ENCODE results near the gene JPT2.
"Not testable (repeated sequence)": the region's sequence is repeated elsewhere in the genome, so short reads cannot be mapped to it uniquely, and the experiment has no call there.

The JPT2 gene

DNA sequence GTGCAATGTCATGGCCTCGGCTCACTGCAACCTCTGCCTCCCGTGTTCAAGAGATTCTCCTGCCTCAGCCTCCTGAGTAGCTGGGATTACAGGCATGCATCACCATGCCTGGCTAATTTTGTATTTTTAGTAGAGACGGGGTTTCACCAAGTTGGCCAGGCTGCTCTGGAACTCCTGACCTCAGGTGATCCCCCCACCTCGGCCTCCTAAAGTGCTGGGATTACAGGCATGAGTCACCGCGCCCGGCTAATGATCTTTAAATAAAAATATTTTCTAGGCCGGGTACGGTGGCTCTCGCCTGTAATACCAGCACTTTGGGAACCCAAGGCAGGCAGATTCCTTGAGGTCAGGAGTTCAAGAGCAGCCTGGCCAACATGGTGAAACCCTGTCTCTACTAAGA lies 40.2 kb downstream of the JPT2 start:
- H3K27me3 ChIP-seq (ENCODE audit: control insufficient read depth in 3 of 3, insufficient read depth in 3 of 3, low read depth in 1 of 3, low read length in 3 of 3); H2BK5ac ChIP-seq (ENCODE audit: low read length); H2AK5ac ChIP-seq (ENCODE audit: low read depth, low read length); H2AFZ ChIP-seq (ENCODE audit: low read length); H3K4me3 ChIP-seq (ENCODE audit: low read length in 2 of 2); H2BK120ac ChIP-seq (ENCODE audit: low read depth, low read length); H3K23ac ChIP-seq (ENCODE audit: low read depth, low read length, poor library complexity); H3K9me3 ChIP-seq (replicated peaks in 1 of 2; ENCODE audit: control insufficient read depth in 2 of 2, insufficient read depth in 1 of 2, low read depth in 1 of 2, low read length in 2 of 2); H3K4me1 ChIP-seq (ENCODE audit: control insufficient read depth in 2 of 2, insufficient read depth in 1 of 2, low read depth in 1 of 2, low read length in 2 of 2); H3K36me3 ChIP-seq (replicated peaks in 1 of 2; ENCODE audit: control insufficient read depth in 2 of 2, insufficient read depth in 2 of 2, low read length in 2 of 2); H3K18ac ChIP-seq (ENCODE audit: low read length); H2BK12ac ChIP-seq (ENCODE audit: low read length); H2BK15ac ChIP-seq (ENCODE audit: low read length); H4K8ac ChIP-seq (ENCODE audit: low read depth, low read length); DNase-seq (ENCODE audit: low spot score); H3K9ac ChIP-seq (ENCODE audit: low read depth, low read length, poor library complexity); H4K91ac ChIP-seq (ENCODE audit: low read depth, low read length, poor library complexity); H3K79me1 ChIP-seq (ENCODE audit: low read depth, low read length); H3K4ac ChIP-seq (ENCODE audit: low read length); H3K27ac ChIP-seq (replicated peaks; ENCODE audit: low read length); H3K14ac ChIP-seq (ENCODE audit: low read length); H3K4me2 ChIP-seq (ENCODE audit: insufficient read depth, low read length, poor library complexity, severe bottlenecking): not testable (repeated sequence)
- no CpG with 5 or more reads among the region's 10 CpGs for WGBS, 2 donors (ENCODE audit: extremely low coverage in 2 of 2, insufficient read length in 2 of 2, insufficient replicate concordance in 1 of 2)

DNA sequence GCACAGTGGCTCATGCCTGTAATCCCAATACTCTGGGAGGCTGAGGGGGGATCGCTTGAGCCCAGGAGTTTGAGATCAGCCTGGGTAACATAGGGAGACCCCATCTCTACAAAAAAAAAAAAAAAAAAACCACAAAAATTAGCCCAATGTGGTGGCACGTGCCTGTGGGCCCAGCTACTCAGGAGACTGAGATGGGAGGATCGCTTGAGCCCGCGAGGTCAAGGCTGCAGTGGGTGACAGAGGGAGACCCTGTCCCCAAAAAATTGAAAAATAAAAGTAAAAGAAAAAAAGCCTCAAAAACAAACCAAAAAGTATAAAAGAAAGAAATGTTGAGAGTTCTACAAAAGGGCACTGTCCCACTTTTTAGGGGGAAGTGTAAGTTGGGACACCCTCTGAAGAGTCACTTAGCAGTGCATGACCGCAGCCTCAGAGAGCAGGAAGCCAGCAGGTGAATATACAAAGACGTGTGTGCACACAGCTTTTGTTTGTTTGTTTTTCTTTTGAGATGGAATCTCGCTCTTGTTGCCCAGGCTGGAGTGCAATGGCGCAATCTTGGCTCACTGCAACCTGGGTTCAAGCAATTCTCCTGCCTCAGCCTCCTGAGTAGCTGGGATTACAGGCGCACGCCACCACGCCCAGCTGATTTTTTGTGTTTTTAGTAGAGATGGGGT lies 41.6 kb downstream of the JPT2 start:
- no CpG with 5 or more reads among the region's 12 CpGs for WGBS, 2 donors (ENCODE audit: extremely low coverage in 2 of 2, insufficient read length in 2 of 2, insufficient replicate concordance in 1 of 2)
- H3K36me3 ChIP-seq (replicated peaks in 1 of 2; ENCODE audit: control insufficient read depth in 2 of 2, insufficient read depth in 2 of 2, low read length in 2 of 2); H3K18ac ChIP-seq (ENCODE audit: low read length); H3K4ac ChIP-seq (ENCODE audit: low read length); H3K79me1 ChIP-seq (ENCODE audit: low read depth, low read length); H3K4me1 ChIP-seq (ENCODE audit: control insufficient read depth in 2 of 2, insufficient read depth in 1 of 2, low read depth in 1 of 2, low read length in 2 of 2); H3K23ac ChIP-seq (ENCODE audit: low read depth, low read length, poor library complexity); H2BK5ac ChIP-seq (ENCODE audit: low read length); H3K27me3 ChIP-seq (ENCODE audit: control insufficient read depth in 3 of 3, insufficient read depth in 3 of 3, low read depth in 1 of 3, low read length in 3 of 3); H4K91ac ChIP-seq (ENCODE audit: low read depth, low read length, poor library complexity); H3K14ac ChIP-seq (ENCODE audit: low read length); H2AK5ac ChIP-seq (ENCODE audit: low read depth, low read length); H3K9ac ChIP-seq (ENCODE audit: low read depth, low read length, poor library complexity); H3K4me2 ChIP-seq (ENCODE audit: insufficient read depth, low read length, poor library complexity, severe bottlenecking); H3K4me3 ChIP-seq (ENCODE audit: low read length in 2 of 2); H2AFZ ChIP-seq (ENCODE audit: low read length); H4K8ac ChIP-seq (ENCODE audit: low read depth, low read length); H2BK120ac ChIP-seq (ENCODE audit: low read depth, low read length); H2BK12ac ChIP-seq (ENCODE audit: low read length); H3K27ac ChIP-seq (replicated peaks; ENCODE audit: low read length); H3K9me3 ChIP-seq (replicated peaks in 1 of 2; ENCODE audit: control insufficient read depth in 2 of 2, insufficient read depth in 1 of 2, low read depth in 1 of 2, low read length in 2 of 2); DNase-seq (ENCODE audit: low spot score); H2BK15ac ChIP-seq (ENCODE audit: low read length): not testable (repeated sequence)

DNA sequence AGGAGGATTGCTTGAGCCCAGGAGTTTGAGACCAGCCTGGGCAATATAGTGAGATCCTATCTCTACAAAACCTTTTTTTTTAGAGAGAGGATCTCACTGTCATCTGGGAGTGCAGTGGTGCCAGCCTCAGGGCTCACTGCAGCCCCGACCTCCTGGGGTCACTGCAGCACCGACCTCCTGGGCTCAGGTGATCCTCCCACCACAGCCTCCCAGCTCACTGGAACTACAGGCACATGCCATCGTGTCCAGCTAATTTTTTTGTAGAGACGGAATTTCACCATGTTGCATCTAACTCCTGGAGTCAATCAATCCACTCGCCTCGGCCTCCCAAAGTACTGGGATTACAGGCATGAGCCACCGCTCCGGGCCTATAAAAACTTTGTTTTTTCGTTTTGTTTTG lies 43.3 kb downstream of the JPT2 start:
- Histone ChIP-seq H3K4me3 (ENCODE audit: low read length in 2 of 2) (no peak overlapping the region), H3K23ac (ENCODE audit: low read depth, low read length, poor library complexity) (no peak overlapping the region), H3K4me1 (ENCODE audit: control insufficient read depth in 2 of 2, insufficient read depth in 1 of 2, low read depth in 1 of 2, low read length in 2 of 2) (no peaks in the 10 kb centered on the region), H3K27me3 (ENCODE audit: control insufficient read depth in 3 of 3, insufficient read depth in 3 of 3, low read depth in 1 of 3, low read length in 3 of 3) (no peaks in the 10 kb centered on the region), H3K14ac (ENCODE audit: low read length) (no peak overlapping the region), H2BK12ac (ENCODE audit: low read length) (no peak overlapping the region), H4K91ac (ENCODE audit: low read depth, low read length, poor library complexity) (no peak overlapping the region), H3K4me2 (ENCODE audit: insufficient read depth, low read length, poor library complexity, severe bottlenecking) (no peak overlapping the region), H3K18ac (ENCODE audit: low read length) (no peak overlapping the region), H3K27ac (replicated peaks; ENCODE audit: low read length) (no peak overlapping the region), H3K36me3 (replicated peaks in 1 of 2; ENCODE audit: control insufficient read depth in 2 of 2, insufficient read depth in 2 of 2, low read length in 2 of 2) (peaks cover 10 to 17% of the 10 kb centered on the region in 2 donors), H3K79me1 (ENCODE audit: low read depth, low read length) (peaks cover 8% of the 10 kb centered on the region), H4K8ac (ENCODE audit: low read depth, low read length) (no peak overlapping the region), H3K9ac (ENCODE audit: low read depth, low read length, poor library complexity) (no peak overlapping the region), H3K9me3 (replicated peaks in 1 of 2; ENCODE audit: control insufficient read depth in 2 of 2, insufficient read depth in 1 of 2, low read depth in 1 of 2, low read length in 2 of 2) (no peaks in the 10 kb centered on the region), H2AK5ac (ENCODE audit: low read depth, low read length) (no peak overlapping the region), H3K4ac (ENCODE audit: low read length) (no peak overlapping the region), H2BK5ac (ENCODE audit: low read length) (no peak overlapping the region), H2BK120ac (ENCODE audit: low read depth, low read length) (no peak overlapping the region), H2BK15ac (ENCODE audit: low read length) (no peak overlapping the region), H2AFZ (ENCODE audit: low read length) (no peak overlapping the region)
- no peak for DNase-seq (ENCODE audit: low spot score)
- no CpG with 5 or more reads among the region's 9 CpGs for WGBS, 2 donors (ENCODE audit: extremely low coverage in 2 of 2, insufficient read length in 2 of 2, insufficient replicate concordance in 1 of 2)

DNA sequence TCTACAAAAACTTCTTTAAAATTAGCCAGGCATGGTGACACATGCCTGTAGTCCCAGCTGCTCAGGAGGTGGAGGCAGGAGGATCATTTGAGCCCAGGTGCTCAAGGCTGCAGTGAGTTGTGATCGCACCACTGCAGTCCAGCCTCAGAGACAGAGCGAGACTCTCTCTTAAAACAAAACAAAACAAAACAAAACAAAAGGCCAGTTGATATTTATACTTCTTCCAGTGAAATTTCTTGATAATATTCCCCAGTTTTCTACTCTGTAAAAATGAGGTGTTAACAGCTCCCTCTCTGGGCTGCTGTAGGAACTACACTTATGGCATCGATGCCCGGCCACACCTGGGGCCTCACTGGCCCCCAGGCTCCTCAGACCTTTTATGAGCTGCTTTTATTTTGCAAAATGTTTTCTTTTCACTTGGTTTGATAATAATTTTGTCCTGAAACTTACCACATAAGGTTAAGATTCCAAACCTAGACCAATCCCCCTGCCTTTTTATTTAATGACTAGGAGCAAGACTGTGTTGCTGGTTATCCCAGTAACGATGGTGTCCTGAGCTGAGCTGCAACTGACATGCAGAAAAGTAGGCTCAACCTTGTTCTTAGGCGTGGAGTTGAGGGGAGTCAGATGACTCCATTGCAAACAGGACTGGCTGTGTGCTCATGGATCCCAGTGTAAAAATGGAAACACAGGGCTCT lies 45.5 kb downstream of the JPT2 start:
- H3K14ac ChIP-seq (ENCODE audit: low read length): no peak overlapping the region
- no peak overlapping the region for H3K4me2 ChIP-seq (ENCODE audit: insufficient read depth, low read length, poor library complexity, severe bottlenecking)
- H3K27ac ChIP-seq (replicated peaks; ENCODE audit: low read length): no peak overlapping the region
- peaks cover 0 to 2% of the 10 kb centered on the region in 2 donors for H3K9me3 ChIP-seq (replicated peaks in 1 of 2; ENCODE audit: control insufficient read depth in 2 of 2, insufficient read depth in 1 of 2, low read depth in 1 of 2, low read length in 2 of 2)
- no peak overlapping the region for H2BK120ac ChIP-seq (ENCODE audit: low read depth, low read length)
- H3K9ac ChIP-seq (ENCODE audit: low read depth, low read length, poor library complexity): no peak overlapping the region
- H4K8ac ChIP-seq (ENCODE audit: low read depth, low read length): no peak overlapping the region
- no peak overlapping the region for H4K91ac ChIP-seq (ENCODE audit: low read depth, low read length, poor library complexity)
- H2AFZ ChIP-seq (ENCODE audit: low read length): no peak overlapping the region
- no peak for DNase-seq (ENCODE audit: low spot score)
- no peak overlapping the region for H2AK5ac ChIP-seq (ENCODE audit: low read depth, low read length)
- no CpG with 5 or more reads among the region's 6 CpGs for WGBS, 2 donors (ENCODE audit: extremely low coverage in 2 of 2, insufficient read length in 2 of 2, insufficient replicate concordance in 1 of 2)
- no peaks in the 10 kb centered on the region for H3K27me3 ChIP-seq (ENCODE audit: control insufficient read depth in 3 of 3, insufficient read depth in 3 of 3, low read depth in 1 of 3, low read length in 3 of 3)
- no peak overlapping the region for H3K4me3 ChIP-seq (ENCODE audit: low read length in 2 of 2)
- no peak overlapping the region for H3K23ac ChIP-seq (ENCODE audit: low read depth, low read length, poor library complexity)
- no peak overlapping the region for H2BK5ac ChIP-seq (ENCODE audit: low read length)
- peaks cover 25 to 36% of the 10 kb centered on the region in 2 donors for H3K36me3 ChIP-seq (replicated peaks in 1 of 2; ENCODE audit: control insufficient read depth in 2 of 2, insufficient read depth in 2 of 2, low read length in 2 of 2)
- H2BK15ac ChIP-seq (ENCODE audit: low read length): no peak overlapping the region
- H3K79me1 ChIP-seq (ENCODE audit: low read depth, low read length): peaks cover 8% of the 10 kb centered on the region
- no peaks in the 10 kb centered on the region for H3K4me1 ChIP-seq (ENCODE audit: control insufficient read depth in 2 of 2, insufficient read depth in 1 of 2, low read depth in 1 of 2, low read length in 2 of 2)
- H3K18ac ChIP-seq (ENCODE audit: low read length): no peak overlapping the region
- peak overlapping the region; percentile 25 for H2BK12ac ChIP-seq (ENCODE audit: low read length)
- H3K4ac ChIP-seq (ENCODE audit: low read length): no peak overlapping the region
